GM13976 (cell line): ENCODE data around the gene FOXP1.

Experiments used
- DNase-seq: peaks from one replicate; pipeline ENCODE4 v3.0.0; 2012; ENCODE audit warnings: low spot score
- in situ Hi-C: fragments of 300-500 bp; cut with MboI; formaldehyde crosslinking; loops from one replicate; pipeline ENCODE4 v1.12.0; 2022; ENCODE audit warnings: low sequenced_read_pairs, mixed read lengths, inconsistent platforms; ENCODE audit not compliant: unreplicated experiment
- TF ChIP-seq, protein P1 (sequence below): IDR thresholded peaks from 2 replicates; pipeline ENCODE4 v1.5.1; 2012; ENCODE audit warnings: borderline replicate concordance, mild to moderate bottlenecking; ENCODE audit not compliant: insufficient read depth; ENCODE audit errors: extremely low read depth, missing control alignments, control extremely low read depth

FOXP1 gene

GRCh38 chr3:71114610-71115009 is 468.9 kb downstream of the FOXP1 start:
- DNase-seq = no peak
- in situ Hi-C loops = no loop called here
- TF ChIP-seq, protein P1, sequence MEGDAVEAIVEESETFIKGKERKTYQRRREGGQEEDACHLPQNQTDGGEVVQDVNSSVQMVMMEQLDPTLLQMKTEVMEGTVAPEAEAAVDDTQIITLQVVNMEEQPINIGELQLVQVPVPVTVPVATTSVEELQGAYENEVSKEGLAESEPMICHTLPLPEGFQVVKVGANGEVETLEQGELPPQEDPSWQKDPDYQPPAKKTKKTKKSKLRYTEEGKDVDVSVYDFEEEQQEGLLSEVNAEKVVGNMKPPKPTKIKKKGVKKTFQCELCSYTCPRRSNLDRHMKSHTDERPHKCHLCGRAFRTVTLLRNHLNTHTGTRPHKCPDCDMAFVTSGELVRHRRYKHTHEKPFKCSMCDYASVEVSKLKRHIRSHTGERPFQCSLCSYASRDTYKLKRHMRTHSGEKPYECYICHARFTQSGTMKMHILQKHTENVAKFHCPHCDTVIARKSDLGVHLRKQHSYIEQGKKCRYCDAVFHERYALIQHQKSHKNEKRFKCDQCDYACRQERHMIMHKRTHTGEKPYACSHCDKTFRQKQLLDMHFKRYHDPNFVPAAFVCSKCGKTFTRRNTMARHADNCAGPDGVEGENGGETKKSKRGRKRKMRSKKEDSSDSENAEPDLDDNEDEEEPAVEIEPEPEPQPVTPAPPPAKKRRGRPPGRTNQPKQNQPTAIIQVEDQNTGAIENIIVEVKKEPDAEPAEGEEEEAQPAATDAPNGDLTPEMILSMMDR = no peak

DNA sequence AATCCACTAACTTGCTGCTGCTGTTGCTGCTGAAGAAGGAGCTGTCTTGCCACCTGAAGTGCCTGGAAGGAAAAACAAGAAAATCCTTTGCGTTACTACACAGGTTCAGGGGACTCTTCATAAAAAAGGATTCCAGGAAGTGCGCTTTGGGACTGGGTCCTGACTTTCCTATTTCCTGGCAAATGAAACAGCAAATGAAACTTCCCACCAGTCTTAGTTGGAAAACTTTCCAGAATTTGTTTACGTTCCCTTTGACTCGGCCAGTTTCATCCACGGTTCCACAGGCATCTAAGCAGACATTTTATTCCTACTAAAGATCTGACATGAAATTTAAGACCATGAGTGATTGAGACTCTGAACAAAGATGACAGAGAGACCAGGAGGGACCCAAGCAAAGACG is 471.0 kb downstream of the FOXP1 start:
- in situ Hi-C loops = no loop called here
- DNase-seq = no peak
- TF ChIP-seq, protein P1 = no peak

- no peak for DNase-seq
- TF ChIP-seq, protein P1 = no peak
- in situ Hi-C loops = no loop called here
Observed at GRCh38 chr3:71111784-71112440, 471.6 kb downstream of the FOXP1 start.

DNA sequence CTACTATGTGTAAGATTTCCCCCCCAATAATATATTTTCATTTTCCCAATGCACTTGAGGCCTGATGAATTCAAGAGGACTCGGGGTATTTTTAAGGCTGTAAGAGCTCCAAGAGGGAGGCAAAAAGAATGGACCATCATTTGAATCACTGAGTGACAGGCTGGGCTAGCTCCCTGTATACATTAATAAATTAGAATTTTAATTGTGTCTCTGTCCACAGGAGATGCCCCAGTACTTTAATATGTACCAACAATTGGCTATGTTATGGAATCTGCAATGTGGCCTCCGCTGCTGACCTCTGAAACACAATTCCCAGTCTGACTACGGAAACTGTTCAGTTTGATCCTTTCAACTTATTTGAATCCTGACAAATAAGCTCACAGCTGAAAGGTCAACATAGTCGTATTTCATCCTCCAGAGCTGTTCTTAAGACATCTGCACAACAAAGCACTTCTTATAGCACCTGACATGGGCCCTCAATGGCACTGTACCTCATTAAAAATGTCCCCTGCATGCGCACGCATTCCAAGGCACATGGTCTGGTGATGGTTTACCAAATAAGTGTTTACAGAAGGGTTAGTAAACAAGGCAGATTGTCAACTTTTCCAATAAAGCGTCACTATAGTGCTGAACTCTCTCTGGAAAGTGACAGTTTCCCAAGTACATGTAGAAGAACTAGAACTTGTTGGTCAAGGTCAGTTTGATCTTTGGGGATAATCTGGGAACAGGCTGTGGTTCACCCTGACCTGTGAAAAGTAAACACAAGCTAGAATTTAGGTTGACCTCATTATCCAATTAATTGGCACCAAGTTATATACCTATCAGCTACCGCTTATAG is 472.9 kb downstream of the FOXP1 start:
- TF ChIP-seq, protein P1 = no peak
- no peak for DNase-seq
- in situ Hi-C loops = no loop called here

DNA sequence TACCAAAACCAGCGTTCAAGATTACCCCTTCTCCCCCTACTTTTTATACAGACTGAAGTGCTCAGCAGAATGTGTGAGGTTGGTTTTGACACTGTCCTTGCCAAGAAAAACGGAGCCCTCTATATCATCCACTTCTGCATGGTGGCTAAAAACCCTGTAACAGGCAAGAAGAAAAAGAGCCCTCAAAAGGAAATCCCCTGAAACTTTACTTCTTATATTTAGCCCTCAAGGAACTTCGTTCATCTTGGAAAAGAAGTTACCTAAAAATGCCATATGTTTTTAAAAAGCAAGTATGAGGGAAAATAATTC is 473.6 kb downstream of the FOXP1 start:
- TF ChIP-seq, protein P1 = no peak
- no peak for DNase-seq
- in situ Hi-C loops = no loop called here

- in situ Hi-C loops = no loop called here
- TF ChIP-seq, protein P1 = no peak
- no peak for DNase-seq
Observed at GRCh38 chr3:71109241-71109976, 474.1 kb downstream of the FOXP1 start.
